HuH-7.5 (cell line): ENCODE measurements around the gene DAG1.
"Not testable (repeated sequence)": the region's sequence is repeated elsewhere in the genome, so short reads cannot be mapped to it uniquely, and the experiment has no call there.

ENCODE experiments used
- DNase-seq: peaks from one replicate; pipeline ENCODE4 v3.0.0; 2011; ENCODE audit warnings: low spot score

Gene DAG1

DNA sequence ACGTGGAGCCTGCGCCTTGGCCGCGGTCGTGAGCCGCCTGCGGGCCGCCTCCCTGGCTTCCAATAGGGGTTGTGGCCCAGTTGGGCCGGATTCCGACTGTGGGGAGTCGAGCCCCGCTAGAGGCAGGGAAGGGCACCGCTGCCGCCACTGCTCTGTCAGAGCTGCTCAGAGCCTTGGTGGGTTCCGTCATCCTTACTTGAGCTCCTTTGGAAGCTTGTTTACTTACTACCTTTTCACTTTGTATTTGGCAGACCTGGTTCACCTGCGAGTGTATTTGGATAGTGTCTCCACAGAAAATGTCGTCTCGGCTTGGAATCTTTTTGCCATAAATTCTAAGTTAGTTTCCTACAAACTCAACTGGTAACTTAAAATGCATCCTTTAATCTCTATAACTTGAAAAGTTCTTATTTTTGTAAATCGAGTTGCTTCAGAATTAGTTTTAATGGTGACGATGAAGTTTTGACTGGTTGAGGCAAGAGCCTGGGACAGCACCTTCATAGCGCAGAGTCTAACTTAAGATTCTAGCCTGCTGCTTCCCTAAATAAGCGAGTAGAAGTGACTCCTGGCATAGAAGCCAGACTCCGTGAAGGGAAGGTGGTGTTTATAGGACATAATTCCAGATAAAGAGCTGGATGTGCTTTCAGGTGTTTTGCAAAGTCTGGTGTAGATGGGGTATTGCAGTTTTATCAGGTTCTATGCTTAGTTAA is 800 bp downstream of the DAG1 start:
- peak; percentile 48 for DNase-seq

DNA sequence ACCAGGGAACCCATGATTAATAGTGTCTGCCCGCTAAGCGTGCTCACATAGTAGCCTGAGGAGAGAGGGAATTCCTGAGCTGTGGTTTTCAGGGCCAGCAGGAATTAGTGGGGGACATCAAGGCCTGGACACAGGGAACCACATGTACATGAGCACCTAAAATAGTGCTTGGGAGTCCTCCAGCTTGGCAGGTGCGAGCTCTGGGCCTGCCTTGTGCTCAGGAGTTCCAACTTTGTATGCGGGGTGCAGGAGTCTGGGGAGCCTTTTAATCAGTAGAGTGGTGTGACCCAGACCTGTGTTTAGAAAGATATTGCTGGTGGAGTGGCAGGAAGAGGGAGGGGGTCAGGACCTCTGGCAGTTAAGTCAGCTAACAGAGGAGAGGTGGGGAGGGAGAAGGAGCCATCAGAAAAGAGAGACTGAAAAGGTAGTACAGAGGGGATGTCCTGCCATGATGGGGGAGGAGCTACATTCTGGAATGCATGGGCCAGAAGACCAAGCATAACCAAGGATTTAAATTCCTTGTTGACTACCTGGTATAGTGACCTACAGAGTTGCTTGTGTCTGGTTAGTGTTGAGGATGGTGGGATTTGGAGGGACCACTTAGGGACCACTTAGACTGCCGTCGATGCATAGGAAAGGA is 1.9 kb downstream of the DAG1 start:
- peak; percentile 9 for DNase-seq

DNA sequence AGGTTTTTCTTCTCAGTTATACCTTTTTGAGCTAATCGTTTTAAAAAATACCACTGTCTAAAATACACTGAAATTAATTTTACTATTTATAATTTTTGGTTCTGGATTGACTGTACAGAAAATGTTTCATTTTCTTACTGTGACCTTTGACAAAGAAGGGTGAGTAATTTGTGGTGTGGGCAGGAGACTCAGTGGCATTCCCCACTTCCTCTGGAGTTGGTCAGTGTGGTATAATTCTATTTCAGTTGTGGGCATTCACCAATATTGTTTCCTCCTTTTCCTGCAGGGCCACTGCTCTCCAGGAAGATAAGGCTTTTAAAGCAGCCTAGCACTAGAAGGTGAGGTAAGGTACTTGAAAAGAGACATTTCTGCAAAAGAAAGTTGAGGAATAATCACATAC is 6.5 kb downstream of the DAG1 start:
- DNase-seq: no peak

DNA sequence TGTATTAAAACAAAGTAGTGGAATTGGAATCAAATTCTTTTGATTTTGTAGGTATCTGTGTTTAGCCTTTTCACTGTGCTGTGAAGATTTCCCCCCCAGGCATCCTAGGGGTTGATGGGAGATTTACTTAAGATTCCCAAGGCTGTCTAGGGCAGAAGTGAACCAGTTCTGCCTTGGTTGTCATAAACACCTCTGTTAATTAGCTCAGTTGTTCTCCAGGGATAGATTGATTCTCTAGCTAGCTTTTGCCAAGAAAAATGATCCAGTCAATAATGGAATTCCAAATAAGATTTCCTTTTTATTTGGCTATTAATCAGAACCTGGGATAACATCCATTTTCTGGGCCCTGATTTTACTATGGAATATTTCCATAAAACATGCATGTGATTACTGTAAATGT is 12.7 kb downstream of the DAG1 start:
- no peak for DNase-seq

DNA sequence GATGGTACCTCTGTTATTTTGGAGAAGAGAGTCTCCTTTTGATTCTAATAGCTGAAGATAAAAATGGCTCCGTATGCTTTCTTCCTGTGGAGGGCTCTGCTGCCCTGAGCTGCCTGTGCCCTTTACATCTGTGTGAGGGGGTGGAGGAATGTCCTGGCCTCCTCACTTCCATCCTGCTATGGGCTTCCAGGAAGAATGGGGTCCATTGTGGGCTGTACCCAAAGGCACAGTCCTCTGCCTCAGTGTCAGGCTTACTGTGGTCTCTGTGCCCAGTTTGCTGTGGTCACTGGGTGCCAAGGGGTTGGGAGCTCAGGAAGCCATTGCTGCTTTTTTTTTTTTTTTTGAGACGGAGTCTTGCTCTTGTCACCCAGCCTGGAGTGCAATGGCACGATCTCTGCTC is 14.4 kb downstream of the DAG1 start:
- DNase-seq: no peak

DNA sequence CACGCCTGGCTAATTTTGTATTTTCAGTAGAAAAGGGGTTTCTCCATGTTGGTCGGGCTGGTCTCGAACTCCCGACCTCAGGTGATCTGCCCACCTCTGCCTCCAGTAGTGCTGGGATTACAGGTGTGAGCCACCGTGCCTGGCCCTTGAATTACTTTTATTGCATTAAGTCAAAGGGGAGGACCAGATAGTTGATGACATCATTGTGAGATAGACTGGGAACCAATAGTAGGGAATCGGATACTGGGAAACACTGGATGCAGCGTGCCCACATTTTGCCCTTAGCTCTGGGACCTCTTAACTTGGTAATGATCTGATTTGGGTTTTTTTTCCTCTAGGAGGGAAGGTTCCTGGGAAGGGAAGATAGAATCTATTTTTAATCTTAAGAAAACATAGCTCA is 19.2 kb downstream of the DAG1 start:
- DNase-seq: no peak

DNA sequence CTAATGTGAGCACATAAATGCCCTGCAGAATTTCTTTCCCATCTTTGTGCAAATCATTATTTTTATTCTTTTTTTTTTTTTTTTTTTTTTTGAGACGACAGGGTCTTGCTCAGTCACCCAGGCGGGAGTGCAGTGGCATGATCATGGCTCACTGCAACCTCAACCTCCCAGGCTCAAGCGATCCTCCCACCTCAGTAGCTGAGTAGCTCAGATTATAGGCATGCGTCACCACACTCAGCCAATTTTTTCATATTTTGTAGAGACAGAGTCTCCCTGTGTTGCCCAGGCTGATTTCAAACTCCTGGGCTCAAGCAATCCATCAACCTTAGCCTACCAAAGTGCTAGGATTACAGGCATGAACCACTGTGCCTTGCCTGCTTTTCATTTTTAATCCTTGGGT is 22.9 kb downstream of the DAG1 start:
- DNase-seq: no peak

DNA sequence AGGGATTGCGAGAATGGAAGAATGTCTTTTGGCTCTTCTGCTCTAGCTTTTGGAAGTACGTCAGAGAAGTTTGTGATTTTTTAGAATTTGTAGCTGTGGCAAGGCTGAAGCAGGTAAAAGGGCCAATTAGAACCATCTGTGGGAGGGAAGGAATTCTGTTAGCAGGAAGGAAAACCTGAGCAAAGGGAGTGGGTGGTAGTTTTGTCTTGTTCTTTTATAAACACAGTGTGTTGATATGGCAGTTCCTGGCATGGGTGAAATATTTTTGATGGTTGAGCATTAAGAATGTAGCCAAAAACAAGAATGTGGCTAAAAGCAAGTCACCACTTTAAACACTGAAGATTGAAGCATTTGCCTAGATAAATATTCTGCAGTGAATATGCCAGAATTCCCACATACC is 23.8 kb downstream of the DAG1 start:
- DNase-seq: no peak

DNA sequence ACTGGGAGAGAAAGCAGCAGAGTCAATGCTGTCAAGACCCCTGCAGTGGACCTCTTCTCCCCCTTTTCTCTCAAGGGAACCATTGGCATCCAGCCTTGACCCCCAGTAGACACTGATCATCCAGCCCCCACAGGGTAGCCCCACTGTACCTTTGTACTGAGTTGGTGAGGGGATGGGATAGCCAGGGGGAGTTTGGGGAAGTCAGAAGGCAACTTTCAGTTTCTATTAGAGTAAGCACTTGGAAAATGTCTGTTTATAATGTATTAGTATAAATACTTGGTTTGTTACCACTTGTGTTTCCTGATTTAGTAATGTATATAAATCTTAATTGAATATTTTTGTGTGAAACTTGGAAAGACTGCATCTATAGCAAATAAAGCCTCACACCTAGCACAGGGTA is 25.0 kb downstream of the DAG1 start:
- DNase-seq: no peak

DNA sequence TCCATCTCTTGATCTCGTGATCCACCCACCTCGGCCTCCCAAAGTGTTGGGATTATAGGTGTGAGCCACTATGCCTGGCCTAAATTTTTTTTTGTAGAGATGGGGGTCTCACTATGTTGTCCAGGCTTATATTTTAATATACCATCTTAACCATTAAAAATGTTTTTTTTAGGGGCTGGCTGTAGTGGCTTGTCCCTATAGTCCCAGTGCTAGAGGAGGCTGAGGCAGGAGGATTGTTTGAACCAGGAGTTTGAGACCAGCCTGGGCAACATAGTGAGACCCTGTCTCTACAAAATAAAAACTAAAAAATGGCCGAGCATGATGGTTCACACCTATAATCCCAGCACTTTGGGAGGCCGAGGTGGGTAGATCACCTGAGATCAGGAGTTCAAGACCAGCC is 26.8 kb downstream of the DAG1 start:
- DNase-seq: not testable (repeated sequence)

DNA sequence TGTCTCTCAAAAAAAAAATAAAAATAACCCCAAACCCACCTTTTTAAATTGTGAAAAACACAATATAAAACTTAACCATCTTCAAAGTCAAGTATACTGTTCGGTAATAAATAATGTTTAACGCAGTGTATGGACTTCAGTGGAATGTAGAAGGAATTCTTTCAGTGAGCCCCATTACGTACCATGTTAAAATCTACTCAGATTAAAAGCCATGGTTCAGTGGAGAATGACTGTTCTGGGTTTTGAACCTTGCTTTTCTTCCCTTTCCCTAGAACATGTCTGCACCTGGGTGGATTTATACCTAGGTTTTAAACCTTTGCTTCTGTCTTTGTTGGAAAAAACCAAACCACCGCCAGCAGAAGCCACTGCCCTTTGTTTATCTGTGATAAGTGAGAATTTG is 27.5 kb downstream of the DAG1 start:
- DNase-seq: no peak

DNA sequence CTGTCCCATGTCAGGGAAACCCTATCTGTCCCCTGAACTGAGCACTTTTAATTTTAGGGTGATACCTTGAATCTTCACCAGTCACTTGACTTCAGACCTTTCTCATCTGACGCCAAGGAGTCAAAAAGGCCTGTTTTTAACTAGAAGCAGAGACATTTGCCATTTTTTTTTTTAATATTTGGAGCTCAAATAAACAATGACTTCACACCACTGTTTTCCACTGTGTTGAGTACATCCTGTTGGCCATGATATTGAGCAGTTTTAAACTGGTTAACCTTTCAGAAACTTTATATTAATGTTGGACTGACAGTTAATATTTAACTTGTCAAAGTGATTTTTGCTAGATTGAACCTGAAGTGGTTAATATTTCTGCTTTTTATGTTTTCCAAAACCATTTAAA is 28.2 kb downstream of the DAG1 start:
- no peak for DNase-seq

DNA sequence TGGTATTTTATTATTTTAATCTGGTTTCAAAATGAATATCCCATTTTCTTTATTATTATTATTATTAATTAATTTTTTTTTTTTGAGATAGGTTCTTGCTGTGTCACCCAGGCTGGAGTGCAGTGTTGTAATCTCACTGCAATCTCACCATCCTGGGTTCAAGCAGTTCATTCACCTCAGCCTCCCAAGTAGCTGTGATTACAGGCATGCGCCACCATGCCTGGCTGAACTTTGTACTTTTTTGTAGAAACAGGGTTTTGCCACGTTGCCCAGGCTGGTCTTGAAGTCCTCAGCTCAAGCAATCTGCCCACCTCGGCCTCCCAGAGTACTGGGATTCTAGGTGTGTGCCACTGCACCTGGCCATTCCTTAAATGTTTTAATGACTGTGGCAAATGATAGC is 28.6 kb downstream of the DAG1 start:
- DNase-seq: no peak

DNA sequence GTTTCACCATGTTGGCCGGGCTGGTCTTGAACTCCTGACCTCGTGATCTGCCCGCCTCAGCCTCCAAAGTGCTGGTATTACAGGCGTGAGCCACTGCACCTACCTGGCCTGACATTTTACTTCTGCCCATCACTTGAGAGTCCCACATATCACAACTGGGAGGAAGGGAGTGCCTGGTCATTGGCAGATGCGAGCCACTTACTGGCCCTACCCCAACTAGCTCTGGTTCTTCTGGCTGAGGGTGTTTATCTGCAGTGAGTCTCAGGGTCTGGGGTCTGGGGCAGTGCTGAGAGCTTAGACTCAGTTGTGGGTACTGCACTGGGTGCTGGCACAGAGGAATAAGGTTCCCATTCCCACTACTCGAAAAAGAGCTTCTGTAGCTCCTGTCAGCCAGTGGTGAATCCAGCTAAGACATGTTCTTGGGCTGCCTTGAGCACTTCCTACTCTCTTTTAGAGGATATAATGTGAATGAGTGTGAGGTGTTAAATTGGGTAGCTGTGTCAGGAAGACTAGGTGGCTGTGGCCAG is 30.2 kb downstream of the DAG1 start:
- no peak for DNase-seq

DNA sequence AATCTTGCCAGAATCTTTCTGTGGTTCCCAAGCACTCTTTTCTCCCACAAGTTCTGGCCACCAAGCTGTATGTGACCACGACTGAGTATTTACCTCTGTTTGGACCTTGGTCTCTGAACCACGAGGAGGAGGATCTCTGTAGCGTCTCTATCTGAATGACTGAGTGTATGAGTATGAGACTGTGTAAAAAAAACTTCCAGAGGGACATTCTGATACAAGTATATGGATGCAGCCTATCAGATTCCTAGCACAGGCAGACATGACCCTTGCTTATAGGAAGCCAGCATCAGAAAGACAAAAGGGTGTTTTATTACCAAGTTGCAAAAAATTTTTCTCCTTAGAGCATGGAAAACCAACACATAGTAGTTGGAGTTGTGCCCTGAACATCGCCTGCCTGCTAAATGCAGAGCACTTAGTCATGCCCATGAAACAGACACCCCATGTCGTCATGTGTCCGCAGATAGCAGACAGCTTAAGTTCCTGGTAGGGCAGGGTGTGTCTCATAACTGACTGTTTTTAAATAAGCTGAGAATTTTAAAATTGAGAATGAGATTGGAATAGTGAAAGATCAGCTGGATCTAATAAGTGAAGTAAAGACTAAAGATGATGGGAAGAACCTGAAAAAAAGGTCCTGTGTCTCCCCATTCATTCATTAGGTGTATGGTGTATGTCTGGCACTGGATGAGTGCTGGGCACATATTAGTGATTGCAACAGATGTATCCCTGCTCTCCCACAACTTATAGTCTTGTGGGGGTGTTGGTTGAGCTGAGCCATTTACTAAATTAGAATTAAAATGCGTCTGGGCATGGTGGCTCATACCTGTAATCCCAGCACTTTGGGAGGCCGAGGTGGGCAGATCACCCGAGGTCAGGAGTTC is 30.9 kb downstream of the DAG1 start:
- DNase-seq: no peak

DNA sequence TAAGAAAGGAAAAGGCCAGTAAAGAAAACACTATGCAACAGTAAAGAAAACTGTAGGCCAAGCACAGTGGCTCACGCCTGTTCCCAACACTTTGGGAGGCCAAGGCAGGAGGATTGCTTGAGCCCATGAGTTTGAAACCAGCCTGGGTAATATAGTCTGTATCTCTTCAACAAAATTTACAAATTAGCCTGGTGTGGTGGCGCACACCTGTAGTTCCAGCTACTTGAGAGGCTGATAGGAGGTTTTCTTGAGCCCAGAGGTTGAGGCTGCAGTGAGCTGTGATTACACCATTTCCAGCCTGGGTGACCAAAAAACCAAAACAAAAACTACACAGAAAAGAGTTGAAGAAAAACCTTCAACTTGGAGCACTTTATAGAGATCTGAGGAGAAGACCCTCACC is 31.8 kb downstream of the DAG1 start:
- no peak for DNase-seq

DNA sequence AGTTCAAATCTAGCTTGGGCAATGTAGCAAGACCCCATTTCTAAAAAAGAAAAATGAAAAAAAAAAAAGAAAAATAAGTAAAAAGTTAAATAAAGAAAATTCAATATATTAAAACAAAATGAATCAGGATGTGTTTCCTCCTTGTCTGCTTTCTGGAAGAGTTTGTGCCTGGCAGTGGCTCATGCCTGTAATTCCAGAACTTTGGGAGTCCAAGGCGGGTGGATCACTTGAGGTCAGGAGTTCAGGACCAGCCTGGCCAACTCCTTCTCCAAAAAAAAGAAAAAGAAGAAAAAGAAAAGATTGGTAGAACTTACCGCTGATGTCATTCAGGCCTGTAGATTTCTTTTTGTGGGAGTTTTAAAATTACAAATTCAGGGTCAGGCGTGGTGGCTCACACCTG is 36.8 kb downstream of the DAG1 start:
- DNase-seq: no peak

DNA sequence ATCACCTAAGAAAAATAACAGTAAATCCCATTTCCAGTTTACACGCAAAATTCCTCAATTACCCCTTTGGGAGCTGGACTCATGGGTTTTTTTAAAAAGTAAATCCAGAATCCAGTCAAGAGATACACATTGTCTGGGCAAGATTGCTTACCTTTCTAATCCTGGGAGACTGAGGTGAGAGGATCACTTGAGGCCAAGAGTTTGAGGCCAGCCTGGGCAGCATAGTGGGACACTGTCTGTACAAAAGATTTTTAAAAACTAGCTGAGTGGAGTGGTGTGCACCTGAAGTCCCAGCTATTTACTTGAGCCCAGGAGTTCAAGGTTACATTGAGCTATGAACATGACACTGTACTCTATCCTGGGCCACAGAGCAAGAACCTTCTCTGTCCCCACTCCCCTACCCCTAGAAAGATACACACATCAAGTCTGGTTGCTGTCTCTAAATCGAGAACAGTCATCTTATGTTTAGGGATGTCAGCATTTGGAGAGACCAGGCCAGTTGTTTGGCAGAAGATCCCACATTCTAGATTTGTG is 39.0 kb downstream of the DAG1 start:
- DNase-seq: no peak

DNA sequence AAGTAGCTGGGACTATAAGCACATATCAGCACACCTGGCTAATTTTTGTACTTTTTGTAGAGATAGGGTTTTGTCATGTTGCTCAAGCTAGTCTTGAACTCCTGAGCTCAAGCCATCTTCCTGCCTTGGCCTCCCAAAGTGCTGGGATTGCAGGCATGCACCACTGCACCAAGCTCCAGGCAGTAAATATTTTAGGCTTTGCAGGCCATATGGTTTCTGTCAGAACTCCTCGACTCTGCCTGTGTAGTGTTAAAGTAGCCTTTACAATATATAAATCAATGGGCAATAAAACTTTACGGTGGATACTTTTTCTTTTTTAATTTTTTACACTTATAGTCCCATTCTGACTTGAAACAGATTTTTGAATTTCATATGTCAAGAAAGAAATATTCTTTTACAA is 41.6 kb downstream of the DAG1 start:
- no peak for DNase-seq

DNA sequence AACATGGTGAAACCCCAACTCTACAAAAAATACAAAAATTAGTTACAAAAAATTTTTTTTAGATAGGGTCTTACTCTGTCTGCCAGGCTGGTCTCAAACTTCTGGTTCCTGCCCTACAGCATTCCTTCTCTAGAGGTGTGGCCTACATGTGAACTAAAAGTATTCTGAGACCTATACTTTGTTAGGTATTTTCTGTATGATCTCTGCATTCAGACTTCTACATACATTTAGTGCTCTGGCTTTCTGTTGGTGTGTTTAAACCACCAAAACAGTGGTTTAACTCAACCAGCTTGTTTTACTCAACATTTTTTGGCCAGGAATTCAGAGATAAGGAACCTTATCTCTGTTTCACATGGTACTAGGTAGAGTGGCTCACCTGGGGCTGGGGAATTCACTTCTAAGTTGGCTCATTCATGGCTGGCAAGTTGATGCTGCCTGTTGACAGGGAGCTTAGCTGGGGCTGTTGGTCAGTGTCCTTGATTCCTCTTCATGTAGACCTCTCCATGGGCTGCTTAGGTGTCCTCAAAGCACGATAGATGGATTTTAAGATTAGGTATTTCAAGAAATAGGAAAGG is 42.8 kb downstream of the DAG1 start:
- no peak for DNase-seq

DNA sequence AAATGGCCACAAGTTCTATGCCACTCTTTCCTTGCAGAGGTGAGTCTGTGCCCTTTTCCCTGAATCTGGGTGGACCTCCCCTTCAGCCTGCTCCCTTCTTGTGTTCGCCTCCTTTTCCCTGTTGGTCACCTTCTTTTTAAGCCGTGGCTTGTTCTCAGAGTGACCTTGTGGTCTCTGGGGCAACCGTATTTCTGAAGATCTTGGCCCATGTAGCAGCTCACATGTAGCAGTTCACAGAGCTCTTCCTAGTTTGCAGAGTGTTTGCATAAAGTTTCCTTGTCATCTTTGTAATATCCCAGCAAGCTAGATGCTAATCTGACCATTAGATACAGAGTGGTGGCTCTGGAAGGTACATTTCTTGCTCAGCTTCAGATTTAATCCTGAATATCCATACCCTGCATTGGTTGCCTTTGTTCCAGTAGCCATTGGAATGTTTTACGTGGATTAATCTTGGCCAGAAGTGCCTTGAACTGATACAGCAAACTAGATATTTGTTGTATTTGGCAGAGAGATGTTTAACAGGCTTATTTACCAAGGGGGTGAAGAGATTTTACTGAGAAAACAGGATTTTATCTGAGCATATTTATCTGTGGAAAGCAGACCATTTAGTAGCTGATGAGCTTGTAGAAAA is 43.5 kb downstream of the DAG1 start:
- no peak for DNase-seq

DNA sequence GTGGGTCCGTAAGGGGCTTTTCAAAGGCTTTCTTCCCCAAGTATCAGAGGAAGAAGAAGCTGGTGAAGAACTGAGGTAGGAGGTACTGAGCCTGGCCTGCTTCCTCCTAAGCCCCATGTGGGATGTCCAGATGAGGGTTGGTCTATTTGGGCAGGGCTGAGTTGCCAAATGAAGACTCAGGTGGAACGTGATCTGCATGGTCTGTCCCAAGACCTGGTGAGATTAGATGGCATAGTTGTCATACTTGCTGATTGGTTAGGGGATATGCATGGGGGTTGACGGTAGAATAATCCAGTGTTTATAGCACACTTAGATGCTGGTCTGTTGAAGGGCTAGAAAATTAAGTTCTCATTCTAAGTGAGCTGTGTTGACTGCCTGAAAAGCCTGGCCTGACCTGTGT is 47.9 kb downstream of the DAG1 start:
- no peak for DNase-seq
